ENCODE measurements around the gene C3orf52.
"Not testable (repeated sequence)": the region's sequence is repeated elsewhere in the genome, so short reads cannot be mapped to it uniquely, and the experiment has no call there.

C3orf52 gene, protein sequence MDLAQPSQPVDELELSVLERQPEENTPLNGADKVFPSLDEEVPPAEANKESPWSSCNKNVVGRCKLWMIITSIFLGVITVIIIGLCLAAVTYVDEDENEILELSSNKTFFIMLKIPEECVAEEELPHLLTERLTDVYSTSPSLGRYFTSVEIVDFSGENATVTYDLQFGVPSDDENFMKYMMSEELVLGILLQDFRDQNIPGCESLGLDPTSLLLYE

DNA sequence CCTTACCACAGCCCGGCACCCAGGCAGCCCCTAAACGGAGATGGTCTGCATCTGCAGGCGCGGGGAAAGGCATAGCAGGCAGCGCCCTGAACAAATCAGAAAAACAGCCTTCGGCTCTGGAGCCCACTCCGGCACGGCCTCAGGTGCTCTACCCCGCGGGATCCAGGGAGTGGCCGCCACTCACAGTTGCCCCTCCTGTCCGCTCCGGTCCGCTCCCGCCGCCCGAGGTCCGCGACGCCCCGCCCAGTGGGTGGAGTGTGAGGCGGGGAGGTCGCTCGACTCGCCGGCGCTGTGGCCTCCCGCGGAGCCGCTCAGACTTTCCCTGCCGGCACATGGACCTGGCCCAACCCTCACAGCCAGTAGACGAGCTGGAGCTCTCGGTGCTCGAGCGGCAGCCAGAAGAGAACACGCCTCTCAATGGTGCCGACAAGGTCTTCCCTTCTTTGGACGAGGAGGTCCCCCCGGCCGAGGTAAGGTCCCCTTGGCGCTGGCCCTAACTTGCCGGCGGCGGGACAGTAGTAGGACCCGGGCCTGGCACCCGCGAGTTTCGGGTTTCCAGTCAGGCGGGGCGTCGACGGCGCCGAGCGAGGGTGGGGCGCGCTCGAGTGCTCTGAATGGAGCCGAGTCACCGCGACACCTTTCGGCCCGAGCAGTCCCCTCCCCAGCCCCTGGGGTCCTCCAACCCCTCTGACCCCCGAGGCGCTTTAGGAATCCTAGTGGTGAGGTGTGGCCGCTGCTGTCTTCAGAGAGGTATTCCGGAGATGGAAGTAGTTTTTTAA, at the start of gene C3orf52:
C3orf52 (plus strand) TSS at position 314 of the 779 bp plus-strand sequence; CDS start at position 333, 19 bp downstream.
- no peak within 1 kb of the TSS for H3K4me3 ChIP-seq (ENCODE audit: low read depth, low read length)
- no peak for TF ChIP-seq CTCF (IDR thresholded peaks at IDR 0.05; ENCODE audit: low read depth, low read length)
- no peak for TF ChIP-seq MAX (IDR thresholded peaks at IDR 0.05; ENCODE audit: low read depth, low read length)
- no peak for TF ChIP-seq POLR2A (IDR thresholded peaks at IDR 0.05; ENCODE audit: extremely low read depth, insufficient read length)
- TF ChIP-seq MYC (IDR thresholded peaks at IDR 0.05; ENCODE audit: low read depth, low read length) = no peak
- no peak for DNase-seq (ENCODE audit: low read depth)

DNA sequence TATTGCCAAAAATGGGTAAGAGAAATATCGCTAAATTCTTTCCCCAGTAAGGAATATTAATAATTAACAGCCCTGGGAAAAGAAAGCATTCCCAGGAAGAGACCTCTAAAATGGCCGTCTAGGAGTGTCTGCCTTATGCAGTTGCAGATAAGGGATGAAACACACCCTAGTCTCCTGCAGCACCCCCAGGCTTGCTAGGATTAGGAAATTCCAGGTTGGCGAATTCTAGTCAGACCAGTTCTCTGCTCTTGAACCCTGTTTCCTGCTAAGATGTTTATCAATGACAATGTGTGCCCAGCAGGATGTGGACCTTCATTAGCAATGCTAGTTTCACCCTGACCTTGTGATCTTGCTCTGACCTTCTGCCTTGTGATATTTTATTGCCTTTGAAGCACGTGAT, 49.0 kb upstream of the C3orf52 start:
- H3K4me3 ChIP-seq (ENCODE audit: low read depth, low read length); DNase-seq (ENCODE audit: low read depth): not testable (repeated sequence)

DNA sequence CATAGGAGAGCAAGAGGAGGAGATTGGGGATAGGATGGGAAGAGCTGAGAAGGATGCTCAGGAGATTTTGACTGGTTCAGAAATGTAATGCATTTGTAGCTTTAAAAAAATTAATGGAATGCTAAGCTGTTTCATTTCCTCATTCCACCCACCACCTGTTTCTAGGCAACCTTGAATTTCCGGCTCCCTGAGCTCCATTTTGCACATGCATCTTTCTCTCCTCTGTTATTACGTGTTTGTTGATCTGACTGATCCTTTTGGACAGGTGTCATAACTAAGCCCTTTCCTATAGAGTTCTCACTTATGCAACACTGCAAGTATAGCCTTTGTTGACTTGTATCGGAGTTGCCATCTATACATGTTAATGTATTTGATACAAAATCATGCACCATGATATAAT, 47.3 kb upstream of the C3orf52 start:
- TF ChIP-seq POLR2A (IDR thresholded peaks at IDR 0.05; ENCODE audit: extremely low read depth, insufficient read length) (no peak), MYC (IDR thresholded peaks at IDR 0.05; ENCODE audit: low read depth, low read length) (no peak), MAX (IDR thresholded peaks at IDR 0.05; ENCODE audit: low read depth, low read length) (no peak), CTCF (IDR thresholded peaks at IDR 0.05; ENCODE audit: low read depth, low read length) (no peak)
- DNase-seq (ENCODE audit: low read depth) = no peak
- no peak overlapping the region for H3K4me3 ChIP-seq (ENCODE audit: low read depth, low read length)

DNA sequence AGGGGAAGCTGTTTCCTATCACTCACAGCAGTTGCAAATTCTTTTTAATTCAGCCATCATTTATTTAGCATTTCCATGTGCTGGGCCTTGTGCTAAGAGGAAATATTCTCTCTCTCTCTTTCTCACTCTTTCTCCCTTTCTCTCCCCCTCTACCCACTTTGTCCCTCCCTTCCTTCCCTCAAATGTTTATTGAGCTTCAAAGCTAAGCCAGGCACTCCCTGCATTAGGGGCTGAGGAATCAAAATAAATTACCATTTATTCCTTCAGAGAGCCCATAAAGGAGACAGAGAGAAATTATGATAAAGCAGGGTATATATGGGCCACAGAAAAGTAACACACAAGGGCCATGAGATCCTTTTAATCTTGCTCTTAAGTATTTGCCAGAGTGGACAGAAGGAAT, 44.9 kb upstream of the C3orf52 start:
- DNase-seq (ENCODE audit: low read depth) = no peak
- H3K4me3 ChIP-seq (ENCODE audit: low read depth, low read length) = no peak overlapping the region
- no peak for TF ChIP-seq MYC (IDR thresholded peaks at IDR 0.05; ENCODE audit: low read depth, low read length)
- TF ChIP-seq CTCF (IDR thresholded peaks at IDR 0.05; ENCODE audit: low read depth, low read length) = no peak
- no peak for TF ChIP-seq POLR2A (IDR thresholded peaks at IDR 0.05; ENCODE audit: extremely low read depth, insufficient read length)
- TF ChIP-seq MAX (IDR thresholded peaks at IDR 0.05; ENCODE audit: low read depth, low read length) = no peak

DNA sequence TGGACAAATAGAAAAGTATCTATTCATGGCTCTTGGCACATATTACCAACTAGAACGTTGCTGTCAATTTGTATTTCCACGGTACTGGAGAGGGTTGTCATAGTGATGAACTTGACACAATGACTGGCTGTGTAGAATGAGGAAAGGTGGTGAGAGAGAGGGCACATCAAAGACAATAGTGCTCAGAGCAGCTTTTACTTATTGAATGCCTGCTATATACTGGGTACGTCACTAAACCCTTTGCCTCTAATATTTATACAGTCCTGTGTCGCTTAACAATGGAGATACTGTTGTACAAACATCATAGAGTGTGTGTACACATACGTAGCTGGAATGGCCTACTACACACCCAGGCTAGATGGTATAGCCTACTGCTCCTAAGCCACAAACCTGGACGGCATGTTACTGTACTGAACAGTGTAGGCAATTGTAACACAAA, 43.3 kb upstream of the C3orf52 start:
- TF ChIP-seq CTCF (IDR thresholded peaks at IDR 0.05; ENCODE audit: low read depth, low read length) = no peak
- H3K4me3 ChIP-seq (ENCODE audit: low read depth, low read length) = no peak overlapping the region
- no peak for DNase-seq (ENCODE audit: low read depth)

GRCh38 chr3:112043621-112044201, 42.5 kb upstream of the C3orf52 start:
- no peak overlapping the region for H3K4me3 ChIP-seq (ENCODE audit: low read depth, low read length)
- TF ChIP-seq MAX (IDR thresholded peaks at IDR 0.05; ENCODE audit: low read depth, low read length) (no peak), POLR2A (IDR thresholded peaks at IDR 0.05; ENCODE audit: extremely low read depth, insufficient read length) (no peak), CTCF (IDR thresholded peaks at IDR 0.05; ENCODE audit: low read depth, low read length) (peak; percentile 61), MYC (IDR thresholded peaks at IDR 0.05; ENCODE audit: low read depth, low read length) (no peak)
- DNase-seq (ENCODE audit: low read depth) = peak; percentile 70

Measured in NB4 (cell line).